A549 (cell line): Measurements from ENCODE around the gene CNP.

Experiments used
- CEBPB ChIP-seq, 2 experiments: fragments of >200 bp in 1 of 2; sonication (Bioruptor Twin) in 1 of 2; formaldehyde crosslinking in 1 of 2; IDR thresholded peaks; 2 replicates each; pipeline ENCODE4 v1.6.1; 2012 to 2016
- CTCF ChIP-seq: fragments of >200 bp; sonication (Bioruptor Twin); formaldehyde crosslinking; IDR thresholded peaks from 3 replicates; pipeline ENCODE4 v1.5.1; 2016
- EP300 ChIP-seq, 2 experiments: fragments of >200 bp; sonication (Bioruptor Twin); formaldehyde crosslinking; IDR thresholded peaks; 2 replicates in 1 of 2; 3 replicates in 1 of 2; pipeline ENCODE4 v1.6.1; 2016 to 2017
- ESRRA ChIP-seq: fragments of 150-350 bp; IDR thresholded peaks from 2 replicates; pipeline ENCODE4 v1.6.1; 2014; ENCODE audit warnings: mild to moderate bottlenecking, low read length, borderline replicate concordance
- JUNB ChIP-seq: fragments of >200 bp; sonication (Bioruptor Twin); formaldehyde crosslinking; IDR thresholded peaks from 2 replicates; pipeline ENCODE4 v1.6.1; 2016
- KDM1A ChIP-seq: fragments of 200-600 bp; sonication (generic); IDR thresholded peaks from 2 replicates; pipeline ENCODE4 v1.6.1; 2016; ENCODE audit warnings: low read depth, mild to moderate bottlenecking
- MYC ChIP-seq: IDR thresholded peaks from 2 replicates; pipeline ENCODE4 v1.6.1; 2012; ENCODE audit warnings: mild to moderate bottlenecking, inconsistent platforms, low read length, improper control_type of control experiment, borderline replicate concordance
- REST ChIP-seq: fragments of 200-600 bp; sonication (generic); IDR thresholded peaks from 2 replicates; pipeline ENCODE4 v1.6.1; 2016; ENCODE audit warnings: antibody characterized with exemption, mild to moderate bottlenecking, moderate library complexity
- ZC3H11A ChIP-seq: fragments of 450-650 bp; IDR thresholded peaks from 2 replicates; pipeline ENCODE4 v1.6.1; 2014; ENCODE audit warnings: antibody characterized with exemption, mild to moderate bottlenecking
- ZFP36 ChIP-seq: fragments of 450-650 bp; IDR thresholded peaks from 2 replicates; pipeline ENCODE4 v1.6.1; 2014; ENCODE audit warnings: borderline replicate concordance; ENCODE audit not compliant: partially characterized antibody
- TF ChIP-seq, protein P1 (sequence below): fragments of >200 bp; sonication (Bioruptor Twin); formaldehyde crosslinking; IDR thresholded peaks from 2 replicates; pipeline ENCODE4 v1.6.1; 2016
- TF ChIP-seq, protein P2 (sequence below): fragments of 450-650 bp; IDR thresholded peaks from 2 replicates; pipeline ENCODE4 v1.6.1; 2014; ENCODE audit warnings: antibody characterized with exemption
- TF ChIP-seq, protein P3 (sequence below): IDR thresholded peaks from 2 replicates; pipeline ENCODE4 v1.6.1; 2012
- TF ChIP-seq, protein P4 (sequence below): IDR thresholded peaks from 2 replicates; pipeline ENCODE4 v1.6.1; 2012; ENCODE audit warnings: low read depth, borderline replicate concordance

DNA sequence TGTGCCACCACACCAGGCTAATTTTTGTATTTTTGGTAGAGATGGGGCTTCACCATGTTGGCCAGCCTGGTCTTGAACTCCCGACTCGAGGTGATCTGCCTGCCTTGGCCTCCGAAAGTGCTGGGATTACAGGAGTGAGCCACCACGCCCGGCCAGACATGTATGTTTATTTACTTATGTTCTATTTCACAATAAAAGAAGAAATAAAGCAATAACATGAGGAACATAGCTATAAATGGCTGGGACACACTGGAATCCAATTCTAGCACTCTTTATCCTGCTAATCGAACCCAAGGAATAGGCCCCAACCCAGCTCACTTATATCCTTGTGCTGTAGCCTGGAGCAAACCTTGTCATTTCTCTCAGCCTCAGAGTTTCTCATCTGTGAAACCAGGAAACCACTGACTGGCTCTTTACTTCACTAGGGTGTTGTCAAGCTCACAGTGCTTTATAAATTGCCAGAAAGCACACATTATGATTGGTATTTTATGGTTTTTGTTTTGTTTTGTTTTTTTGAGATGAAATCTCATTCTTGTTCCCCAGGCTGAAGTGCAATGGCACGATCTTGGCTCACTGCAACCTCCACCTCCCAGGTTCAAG, 40.5 kb upstream of the CNP start:
- TF ChIP-seq CTCF: no peak
- TF ChIP-seq MYC: no peak
- TF ChIP-seq KDM1A: no peak
- TF ChIP-seq ESRRA: no peak
- TF ChIP-seq REST: no peak
- TF ChIP-seq JUNB: no peak
- TF ChIP-seq, protein P1, sequence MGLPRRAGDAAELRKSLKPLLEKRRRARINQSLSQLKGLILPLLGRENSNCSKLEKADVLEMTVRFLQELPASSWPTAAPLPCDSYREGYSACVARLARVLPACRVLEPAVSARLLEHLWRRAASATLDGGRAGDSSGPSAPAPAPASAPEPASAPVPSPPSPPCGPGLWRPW: no peak
- TF ChIP-seq, protein P2, sequence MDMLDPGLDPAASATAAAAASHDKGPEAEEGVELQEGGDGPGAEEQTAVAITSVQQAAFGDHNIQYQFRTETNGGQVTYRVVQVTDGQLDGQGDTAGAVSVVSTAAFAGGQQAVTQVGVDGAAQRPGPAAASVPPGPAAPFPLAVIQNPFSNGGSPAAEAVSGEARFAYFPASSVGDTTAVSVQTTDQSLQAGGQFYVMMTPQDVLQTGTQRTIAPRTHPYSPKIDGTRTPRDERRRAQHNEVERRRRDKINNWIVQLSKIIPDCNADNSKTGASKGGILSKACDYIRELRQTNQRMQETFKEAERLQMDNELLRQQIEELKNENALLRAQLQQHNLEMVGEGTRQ: no peak
- TF ChIP-seq, protein P3, sequence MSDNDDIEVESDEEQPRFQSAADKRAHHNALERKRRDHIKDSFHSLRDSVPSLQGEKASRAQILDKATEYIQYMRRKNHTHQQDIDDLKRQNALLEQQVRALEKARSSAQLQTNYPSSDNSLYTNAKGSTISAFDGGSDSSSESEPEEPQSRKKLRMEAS: no peak
- no peak for TF ChIP-seq ZFP36
- no peak for TF ChIP-seq EP300 (IDR thresholded peaks at IDR 0.05)
- TF ChIP-seq CEBPB (IDR thresholded peaks at IDR 0.05): peak; percentile 42 to 58; a peak in 2 of 4 replicates
- TF ChIP-seq, protein P4, sequence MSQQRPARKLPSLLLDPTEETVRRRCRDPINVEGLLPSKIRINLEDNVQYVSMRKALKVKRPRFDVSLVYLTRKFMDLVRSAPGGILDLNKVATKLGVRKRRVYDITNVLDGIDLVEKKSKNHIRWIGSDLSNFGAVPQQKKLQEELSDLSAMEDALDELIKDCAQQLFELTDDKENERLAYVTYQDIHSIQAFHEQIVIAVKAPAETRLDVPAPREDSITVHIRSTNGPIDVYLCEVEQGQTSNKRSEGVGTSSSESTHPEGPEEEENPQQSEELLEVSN: no peak
- TF ChIP-seq ZC3H11A: no peak
